ENCODE data around the gene NME3.

DNA sequence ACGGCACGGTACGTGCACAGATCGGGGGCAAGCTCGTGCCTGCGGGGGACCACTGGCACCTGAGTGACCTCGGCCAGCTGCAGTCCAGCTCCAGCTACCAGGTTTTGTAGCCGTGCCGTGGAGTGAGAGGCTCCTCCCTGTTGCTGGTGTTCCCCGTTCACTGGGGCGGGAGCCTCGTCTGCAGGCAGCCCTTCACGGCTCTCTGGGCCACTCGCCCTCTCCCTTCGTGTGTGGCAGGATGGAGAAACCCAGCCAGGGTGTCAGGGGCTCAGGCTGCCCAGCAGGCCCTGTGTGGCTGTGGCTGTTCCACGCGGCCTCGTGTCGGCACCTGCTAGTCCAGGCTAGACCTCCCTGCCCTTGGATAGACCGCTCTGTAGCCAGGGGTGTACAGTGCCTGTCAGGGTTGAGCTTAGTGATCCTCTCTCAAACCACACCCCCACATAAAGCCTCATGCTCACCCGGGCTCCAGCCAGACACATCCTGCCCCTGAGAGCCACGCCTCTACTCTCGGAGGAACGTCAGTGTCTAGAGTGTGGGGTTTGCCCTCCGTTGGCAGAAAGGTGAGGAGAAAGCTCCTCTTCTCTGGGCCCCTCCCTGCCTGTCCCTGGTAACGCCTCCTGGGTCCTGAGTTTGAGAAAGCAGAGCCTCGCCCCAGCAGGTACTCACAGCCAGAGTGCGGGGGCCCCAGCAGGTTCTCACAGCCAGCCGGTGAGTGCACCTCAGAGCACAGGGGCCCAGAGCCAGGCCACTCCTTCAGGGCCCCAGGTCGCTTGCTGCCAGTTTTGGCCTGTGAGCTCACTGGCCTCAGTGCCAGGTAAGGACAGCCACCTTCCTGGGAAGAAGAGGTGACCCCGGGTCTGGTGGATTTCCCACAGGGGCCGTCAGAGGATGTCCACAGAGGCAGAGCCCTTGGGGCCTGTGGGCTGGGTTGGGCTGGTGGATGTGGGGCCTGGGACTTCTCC lies 27.7 kb downstream of the NME3 start:
- TF ChIP-seq, protein P1, sequence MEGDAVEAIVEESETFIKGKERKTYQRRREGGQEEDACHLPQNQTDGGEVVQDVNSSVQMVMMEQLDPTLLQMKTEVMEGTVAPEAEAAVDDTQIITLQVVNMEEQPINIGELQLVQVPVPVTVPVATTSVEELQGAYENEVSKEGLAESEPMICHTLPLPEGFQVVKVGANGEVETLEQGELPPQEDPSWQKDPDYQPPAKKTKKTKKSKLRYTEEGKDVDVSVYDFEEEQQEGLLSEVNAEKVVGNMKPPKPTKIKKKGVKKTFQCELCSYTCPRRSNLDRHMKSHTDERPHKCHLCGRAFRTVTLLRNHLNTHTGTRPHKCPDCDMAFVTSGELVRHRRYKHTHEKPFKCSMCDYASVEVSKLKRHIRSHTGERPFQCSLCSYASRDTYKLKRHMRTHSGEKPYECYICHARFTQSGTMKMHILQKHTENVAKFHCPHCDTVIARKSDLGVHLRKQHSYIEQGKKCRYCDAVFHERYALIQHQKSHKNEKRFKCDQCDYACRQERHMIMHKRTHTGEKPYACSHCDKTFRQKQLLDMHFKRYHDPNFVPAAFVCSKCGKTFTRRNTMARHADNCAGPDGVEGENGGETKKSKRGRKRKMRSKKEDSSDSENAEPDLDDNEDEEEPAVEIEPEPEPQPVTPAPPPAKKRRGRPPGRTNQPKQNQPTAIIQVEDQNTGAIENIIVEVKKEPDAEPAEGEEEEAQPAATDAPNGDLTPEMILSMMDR (conservative IDR thresholded peaks at IDR 0.05 in 1 of 2, IDR thresholded peaks at IDR 0.05 in 1 of 2; ENCODE audit: extremely low read depth in 1 of 2, insufficient read depth in 1 of 2, low read depth in 1 of 2, low read length in 2 of 2): no peak
- no peak for TF ChIP-seq EZH2 (IDR thresholded peaks at IDR 0.05; ENCODE audit: borderline replicate concordance, low read length)
